Naive B cell (primary cell): Measurements from ENCODE around the gene DAZAP1. TPM values are rescaled to one million over a fixed set of nuclear protein-coding genes. Genes with fewer than 3 reads are reported as not detected.

Experiments
- ATAC-seq, 2 donors: fragments of 150-1000 bp; cut with Tn5 transposase; 2 replicates each; pipeline ENCODE4 v1.10.0; 2021; ENCODE audit warnings: low read depth in 2 of 2, mild to moderate bottlenecking in 2 of 2, moderate library complexity in 2 of 2
- DNase-seq: peaks from one replicate; pipeline ENCODE4 v3.0.0; 2022
- H3K27ac Mint-ChIP-seq, 6 donors: one replicate each; pipeline ENCODE4 v1.8.0; 2020 to 2022; ENCODE audit warnings: mild to moderate bottlenecking in 6 of 6, mixed read lengths in 6 of 6, moderate library complexity in 5 of 6, inconsistent platforms in 2 of 6
- H3K27me3 Mint-ChIP-seq, 3 donors: one replicate each; pipeline ENCODE4 v1.8.0; 2021 to 2022; ENCODE audit warnings: mixed read lengths in 3 of 3, mild to moderate bottlenecking in 1 of 3
- H3K36me3 Mint-ChIP-seq, 2 donors: one replicate each; pipeline ENCODE4 v1.8.0; 2020 to 2022; ENCODE audit warnings: mixed read lengths in 2 of 2, inconsistent platforms in 1 of 2, mild to moderate bottlenecking in 1 of 2
- H3K4me1 Mint-ChIP-seq, 3 donors: one replicate each; pipeline ENCODE4 v1.8.0; 2020 to 2022; ENCODE audit warnings: mixed read lengths in 3 of 3, inconsistent platforms in 1 of 3, mild to moderate bottlenecking in 1 of 3, moderate library complexity in 1 of 3
- H3K4me3 Mint-ChIP-seq, 8 donors: one replicate each; pipeline ENCODE4 v1.8.0; 2020 to 2022; ENCODE audit warnings: mild to moderate bottlenecking in 8 of 8, mixed read lengths in 8 of 8, moderate library complexity in 8 of 8, inconsistent platforms in 2 of 8
- H3K9me3 Mint-ChIP-seq, 7 donors: one replicate each; pipeline ENCODE4 v1.8.0; 2020 to 2022; ENCODE audit warnings: mixed read lengths in 7 of 7, mild to moderate bottlenecking in 5 of 7, inconsistent platforms in 2 of 7, moderate library complexity in 1 of 7
- polyA plus RNA-seq, 6 donors: library from polyadenylated mRNA; unstranded; fragments of 300-500 nt; fragmentation: Illumina TruSeq; gene quantifications; one replicate each; pipeline ENCODE4 v1.2.3, GENCODE V29; 2021; ENCODE audit warnings: low read depth in 6 of 6

DAZAP1 gene
- polyA plus RNA-seq, 6 donors from 2014 or later, result 3.6 to 7.5 (median 6.2) TPM

- Mint-ChIP-seq H3K9me3 (no peaks in the 10 kb centered on the region), H3K4me3 (no peak overlapping the region)
- no peak for ATAC-seq
These were observed 76.0 kb downstream of the DAZAP1 start for GRCh38 chr19:1483131-1483978.

GRCh38 chr19:1483979-1484428 is 76.6 kb downstream of the DAZAP1 start:
- DNase-seq (no peak), ATAC-seq (no peak)
- Mint-ChIP-seq H3K27me3 (no peaks in the 10 kb centered on the region), H3K9me3 (no peaks in the 10 kb centered on the region), H3K4me3 (no peak overlapping the region), H3K36me3 (peaks cover 0 to 5% of the 10 kb centered on the region in 2 donors), H3K27ac (no peak overlapping the region), H3K4me1 (peaks cover 7 to 16% (median 10%) of the 10 kb centered on the region in 3 donors)

More at GRCh38 chr19:1483131-1483978, 76.0 kb downstream of the DAZAP1 start:
- Mint-ChIP-seq H3K4me1 (peaks cover 8 to 19% (median 12%) of the 10 kb centered on the region in 3 donors), H3K27me3 (no peaks in the 10 kb centered on the region), H3K27ac (no peak overlapping the region), H3K36me3 (peaks cover 0 to 8% of the 10 kb centered on the region in 2 donors)
- no peak for DNase-seq

Other genes starting within 250 kb of the DAZAP1 start
- 1 to 10 TPM in 4 of 6 donors, under 1 TPM in 2; 0.78 to 2.3 (median 1.3) TPM for gene SBNO2, start 233.3 kb upstream of the DAZAP1 start, polyA plus RNA-seq
- gene STK11, start 201.8 kb upstream of the DAZAP1 start, polyA plus RNA-seq, result 10 to 100 TPM; 11.5 to 28.1 (median 15.7) TPM
- gene CBARP, start 169.6 kb upstream of the DAZAP1 start, polyA plus RNA-seq, result not detected
- gene ATP5F1D, start 165.8 kb upstream of the DAZAP1 start, polyA plus RNA-seq, result 100 to 1,000 TPM; 132 to 222 (median 199) TPM
- 1 to 10 TPM in 5 of 6 donors, under 1 TPM in 1; 0.78 to 5.5 (median 2.7) TPM for gene MIDN, start 159.0 kb upstream of the DAZAP1 start, polyA plus RNA-seq
- 100 to 1,000 TPM; 253 to 449 (median 334) TPM for gene CIRBP, start 138.3 kb upstream of the DAZAP1 start, polyA plus RNA-seq
- 10 to 100 TPM; 48.9 to 80.0 (median 64.7) TPM for gene FAM174C, start 132.1 kb upstream of the DAZAP1 start, polyA plus RNA-seq
- gene EFNA2, start 121.7 kb upstream of the DAZAP1 start, polyA plus RNA-seq, result not detected
- 100 to 1,000 TPM; 201 to 230 (median 209) TPM for gene NDUFS7, start 23.7 kb upstream of the DAZAP1 start, polyA plus RNA-seq
- gene GAMT, start 6.0 kb upstream of the DAZAP1 start, polyA plus RNA-seq, result 10 to 100 TPM; 14.4 to 24.6 (median 15.7) TPM
- gene RPS15, start 30.8 kb downstream of the DAZAP1 start, polyA plus RNA-seq, result 1,000 to 10,000 TPM; 2,496 to 3,315 (median 3,022) TPM
- under 1 TPM in 1 of 6 donors, not detected in 5; 0.03 TPM for gene APC2, start 42.5 kb downstream of the DAZAP1 start, polyA plus RNA-seq
- 10 to 100 TPM; 39.0 to 78.2 (median 46.9) TPM for gene C19orf25, start 71.6 kb downstream of the DAZAP1 start, polyA plus RNA-seq
- under 1 TPM in 1 of 6 donors, not detected in 5; 0.09 TPM for gene PCSK4, start 82.8 kb downstream of the DAZAP1 start, polyA plus RNA-seq
- 1 to 10 TPM in 2 of 6 donors, under 1 TPM in 4; 0.72 to 1.4 (median 0.90) TPM for gene REEP6, start 83.6 kb downstream of the DAZAP1 start, polyA plus RNA-seq
- gene ADAMTSL5, start 105.4 kb downstream of the DAZAP1 start, polyA plus RNA-seq, result not detected
- not detected for gene PLK5, start 116.5 kb downstream of the DAZAP1 start, polyA plus RNA-seq
- gene MEX3D, start 160.7 kb downstream of the DAZAP1 start, polyA plus RNA-seq, result not detected
- gene MBD3, start 185.3 kb downstream of the DAZAP1 start, polyA plus RNA-seq, result 10 to 100 TPM in 4 of 6 donors, 1 to 10 TPM in 2; 7.7 to 24.4 (median 12.9) TPM
- gene UQCR11, start 197.9 kb downstream of the DAZAP1 start, polyA plus RNA-seq, result 100 to 1,000 TPM; 358 to 546 (median 438) TPM
- gene TCF3, start 245.0 kb downstream of the DAZAP1 start, polyA plus RNA-seq, result 10 to 100 TPM; 17.5 to 45.6 (median 24.8) TPM